Embryonic facial prominence (tissue), 1 donor: ENCODE measurements around the gene PPIAL4G.
"Not testable (repeated sequence)": the region's sequence is repeated elsewhere in the genome, so short reads cannot be mapped to it uniquely, and the experiment has no call there.

Source experiments
- DNase-seq: peaks from one replicate; pipeline ENCODE4 v3.0.0-alpha.2; 2016; ENCODE audit errors: extremely low spot score

The PPIAL4G gene

GRCh38 chr1:148483029-148483428 lies at the start of gene PPIAL4G:
Gene PPIAL4G, minus strand, starts transcription at chr1:148483302. Its CDS starts 50 bp downstream, at chr1:148483252.
- DNase-seq = not testable (repeated sequence)

DNA sequence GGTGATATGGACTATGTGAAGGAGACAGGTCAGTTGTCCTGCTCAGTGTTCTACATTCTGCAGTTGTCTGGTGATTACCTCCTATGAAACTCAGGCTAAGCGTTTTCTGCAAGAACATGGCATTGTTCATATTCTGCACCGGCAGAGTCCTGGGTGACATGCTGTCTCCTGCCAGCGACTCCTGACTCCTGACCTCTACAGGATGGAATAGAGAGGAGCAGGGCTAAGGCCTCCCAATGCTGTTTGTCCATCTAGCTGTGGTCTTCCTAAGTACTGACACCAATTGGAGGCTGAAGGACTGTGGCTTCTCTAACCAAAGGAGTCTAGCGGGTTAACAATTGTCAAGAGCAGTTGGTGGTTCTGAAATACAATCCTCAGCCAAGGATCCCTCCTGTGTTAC lies 49.1 kb upstream of the PPIAL4G start:
- not testable (repeated sequence) for DNase-seq

GRCh38 chr1:148529101-148529567 lies 46.0 kb upstream of the PPIAL4G start:
- DNase-seq = not testable (repeated sequence)

DNA sequence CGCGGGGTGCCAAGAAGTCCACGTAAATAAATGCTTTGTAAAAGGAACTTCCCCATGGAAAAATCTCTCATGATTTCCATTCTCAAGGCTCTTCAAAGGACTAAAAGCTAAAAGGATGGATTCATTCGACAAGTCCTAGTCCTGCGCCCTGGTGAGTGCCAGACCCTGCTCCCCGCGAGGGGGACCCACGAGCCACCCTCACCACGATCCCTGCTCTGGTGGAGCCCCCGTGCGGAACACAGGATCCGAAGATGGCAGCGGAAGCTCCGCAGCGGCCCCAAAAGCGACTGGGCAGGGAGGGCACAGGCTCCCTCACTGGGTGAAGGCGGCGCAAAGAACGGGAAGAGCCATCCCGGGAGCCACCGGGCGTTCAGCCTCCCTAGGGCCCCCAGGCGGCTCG lies 45.5 kb upstream of the PPIAL4G start:
- DNase-seq = not testable (repeated sequence)

- DNase-seq = not testable (repeated sequence)
Measured at GRCh38 chr1:148526587-148526986, 43.5 kb upstream of the PPIAL4G start.

DNA sequence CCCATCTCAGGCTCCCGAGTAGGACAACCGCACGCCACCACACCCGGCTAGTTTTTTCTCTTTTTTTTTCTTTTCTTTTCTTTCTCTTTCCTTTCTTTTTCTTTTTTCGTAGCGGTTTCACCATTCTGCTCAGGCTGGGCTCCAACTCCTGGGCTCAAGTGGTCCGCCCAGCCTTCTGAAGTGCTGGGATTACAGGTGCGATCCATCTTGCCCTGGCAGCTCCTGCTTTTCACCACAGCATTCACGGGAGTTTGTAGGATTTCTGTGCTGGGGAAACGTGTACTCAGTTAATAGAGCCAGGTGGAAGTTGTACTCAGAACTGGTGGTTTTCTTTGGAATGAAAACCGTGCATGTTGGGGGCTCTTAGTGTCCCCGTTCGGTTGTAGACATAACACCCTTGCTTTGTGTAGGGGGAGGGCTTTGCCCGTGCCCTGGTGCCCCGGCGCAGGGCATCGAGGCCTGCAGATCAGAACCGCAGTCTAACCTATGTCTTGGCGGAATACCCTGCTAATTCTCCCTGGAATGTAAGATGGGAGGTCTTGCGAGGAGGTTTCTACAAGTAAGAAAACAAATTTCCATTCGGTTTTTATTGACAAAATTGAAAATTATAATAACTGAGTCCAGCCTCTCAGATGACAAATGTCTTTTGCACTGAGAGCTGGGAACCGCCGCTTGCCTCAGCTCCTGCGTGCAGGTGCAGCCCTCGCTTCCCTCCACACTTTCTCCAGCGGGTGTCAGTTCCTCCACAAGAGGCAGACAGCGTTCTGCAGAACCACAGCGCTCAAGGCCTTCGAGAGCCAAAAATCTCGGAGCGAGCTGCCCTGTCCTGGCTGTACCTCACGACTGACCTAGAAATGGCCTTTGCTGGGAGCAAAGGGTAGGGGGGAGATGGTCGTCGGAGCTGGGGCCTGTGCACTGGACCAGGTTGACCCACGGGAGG lies 40.4 kb upstream of the PPIAL4G start:
- DNase-seq = not testable (repeated sequence)

- peak; percentile 93 for DNase-seq
Measured at GRCh38 chr1:148522561-148523204, 39.6 kb upstream of the PPIAL4G start.

- peak; percentile 72 for DNase-seq
Measured at GRCh38 chr1:148522072-148522471, 39.0 kb upstream of the PPIAL4G start.

DNA sequence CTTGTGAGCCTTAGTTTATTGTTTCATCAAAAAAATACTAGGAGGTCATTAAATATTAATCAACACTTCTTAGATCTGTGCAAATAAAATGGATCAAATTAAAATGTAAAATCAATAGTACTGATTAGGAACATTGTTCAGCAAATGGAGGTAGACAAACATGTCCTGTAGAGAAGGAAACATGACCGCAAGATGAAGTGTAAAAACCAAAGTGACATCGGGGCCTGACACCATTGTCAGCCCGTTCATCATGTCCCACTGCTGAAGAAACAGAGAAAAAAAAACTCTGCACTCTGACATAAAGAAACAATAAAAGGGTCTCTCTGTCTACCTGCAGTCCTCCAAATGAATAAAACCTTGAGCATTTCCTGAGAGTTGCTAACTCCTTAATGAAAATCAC lies 31.2 kb upstream of the PPIAL4G start:
- DNase-seq = not testable (repeated sequence)

DNA sequence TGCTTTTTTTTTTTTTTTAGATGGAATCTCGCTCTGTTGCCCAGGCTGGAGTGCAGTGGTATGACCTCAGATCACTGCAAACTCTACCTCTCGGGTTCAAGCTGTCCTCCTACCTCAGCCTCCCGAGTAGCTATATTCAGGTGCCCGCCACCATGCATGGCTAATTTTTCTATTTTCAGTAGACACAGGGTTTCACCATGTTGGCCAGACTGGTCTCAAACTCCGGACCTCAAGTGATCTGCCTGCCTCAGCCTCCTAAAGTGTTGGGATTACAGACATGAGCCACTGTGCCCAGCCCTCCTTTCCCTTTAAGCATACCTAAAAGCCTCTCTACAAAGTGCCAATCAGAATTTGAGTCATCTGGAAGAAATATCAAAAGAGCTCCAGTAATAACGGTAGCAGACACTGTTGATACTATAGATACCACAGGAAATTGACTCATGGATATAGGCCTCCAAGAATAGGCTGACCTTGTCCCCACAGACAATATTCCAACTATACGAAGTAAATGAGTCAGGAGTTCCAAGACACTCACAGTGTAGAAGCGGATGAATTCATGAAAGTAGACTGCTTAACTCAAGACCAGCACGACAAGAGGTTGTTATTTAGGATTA lies 29.6 kb upstream of the PPIAL4G start:
- DNase-seq = not testable (repeated sequence)

GRCh38 chr1:148493933-148494332 lies 10.8 kb upstream of the PPIAL4G start:
- DNase-seq = not testable (repeated sequence)

GRCh38 chr1:148481134-148481533 lies 2.0 kb downstream of the PPIAL4G start:
- DNase-seq = not testable (repeated sequence)

DNA sequence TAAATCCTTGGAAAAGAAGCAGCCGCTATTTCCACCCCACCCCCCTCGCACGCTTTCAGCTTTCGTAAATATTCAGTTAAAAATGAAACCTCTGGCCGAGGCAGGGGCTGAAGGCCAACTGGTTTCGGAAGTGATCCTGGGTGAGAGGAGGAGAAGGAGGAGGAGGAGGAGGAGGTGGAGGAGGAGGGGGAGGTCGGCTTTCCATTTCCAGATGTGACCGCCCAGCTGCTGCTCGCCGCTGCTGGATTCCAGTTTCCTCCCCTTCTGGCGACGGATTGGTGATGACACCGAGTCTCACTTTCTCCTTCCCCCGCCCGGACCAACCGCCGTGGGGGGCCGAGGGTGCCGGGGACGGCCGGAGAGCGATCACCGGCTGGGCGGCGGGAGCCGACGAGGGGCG lies 23.4 kb downstream of the PPIAL4G start:
- not testable (repeated sequence) for DNase-seq

- peak; percentile 5 for DNase-seq
Measured at GRCh38 chr1:148458901-148459581, 24.1 kb downstream of the PPIAL4G start.

- DNase-seq = not testable (repeated sequence)
Measured at GRCh38 chr1:148458398-148458797, 24.7 kb downstream of the PPIAL4G start.

- DNase-seq = not testable (repeated sequence)
Measured at GRCh38 chr1:148452845-148453244, 30.3 kb downstream of the PPIAL4G start.

- DNase-seq = not testable (repeated sequence)
Measured at GRCh38 chr1:148439654-148440325, 43.3 kb downstream of the PPIAL4G start.

DNA sequence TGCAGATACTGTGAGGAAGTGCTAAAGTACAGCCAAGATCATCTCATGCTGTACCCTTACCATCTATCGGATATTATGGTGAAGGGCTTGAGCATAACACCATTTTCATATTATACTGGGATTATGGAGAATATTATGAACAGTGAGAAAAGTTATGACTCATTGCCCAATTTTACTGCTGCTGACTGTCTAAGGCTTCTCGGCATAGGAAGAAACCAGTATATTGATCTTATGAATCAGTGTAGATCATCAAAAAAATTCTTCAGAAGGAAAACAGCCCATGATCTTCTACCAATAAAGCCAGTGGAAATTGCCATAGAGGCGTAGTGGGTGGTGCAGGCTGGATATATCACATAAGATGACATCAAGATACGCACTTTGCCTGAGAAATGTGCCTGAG lies 47.7 kb downstream of the PPIAL4G start:
- no peak for DNase-seq

- DNase-seq = no peak
Measured at GRCh38 chr1:148434832-148435231, 48.3 kb downstream of the PPIAL4G start.

DNA sequence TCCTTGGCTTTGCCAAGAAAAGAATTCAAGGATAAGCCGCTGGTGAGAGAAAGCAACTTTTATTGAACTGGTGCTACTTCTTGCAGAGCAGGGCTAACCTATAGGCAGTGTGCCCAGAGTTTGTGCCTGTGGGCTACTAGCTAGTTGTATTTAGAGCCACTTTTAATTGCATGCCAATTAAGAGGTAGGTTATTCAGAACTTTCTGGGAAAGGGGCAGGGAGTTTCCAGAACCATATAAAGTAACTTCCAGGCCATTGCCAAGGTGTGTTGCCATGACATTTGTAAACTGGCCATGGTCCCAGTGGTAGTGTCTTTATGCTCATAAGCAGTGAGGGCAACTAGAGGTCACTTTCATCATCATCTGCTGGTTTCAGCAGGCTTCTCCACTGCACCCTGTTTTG lies 50.2 kb downstream of the PPIAL4G start:
- not testable (repeated sequence) for DNase-seq
